Measurements from ENCODE around the gene ANKFN1.

GRCh38 chr17:56165072-56165641 is 11.9 kb downstream of the ANKFN1 start:
- no peak for TF ChIP-seq GATA2 (IDR thresholded peaks at IDR 0.05; ENCODE audit: low read depth, low read length)
- no peak for TF ChIP-seq GATA3 (IDR thresholded peaks at IDR 0.05; ENCODE audit: low read depth, low read length)

Measured in SH-SY5Y (cell line).